ENCODE measurements around the gene CLCN5.

CLCN5 gene

GRCh38 chrX:50099331-50099730 lies 176.9 kb downstream of the CLCN5 start:
- no peaks in the 10 kb centered on the region for H3K27me3 ChIP-seq (ENCODE audit: control insufficient read depth, low read length)
- TF ChIP-seq, protein P1, sequence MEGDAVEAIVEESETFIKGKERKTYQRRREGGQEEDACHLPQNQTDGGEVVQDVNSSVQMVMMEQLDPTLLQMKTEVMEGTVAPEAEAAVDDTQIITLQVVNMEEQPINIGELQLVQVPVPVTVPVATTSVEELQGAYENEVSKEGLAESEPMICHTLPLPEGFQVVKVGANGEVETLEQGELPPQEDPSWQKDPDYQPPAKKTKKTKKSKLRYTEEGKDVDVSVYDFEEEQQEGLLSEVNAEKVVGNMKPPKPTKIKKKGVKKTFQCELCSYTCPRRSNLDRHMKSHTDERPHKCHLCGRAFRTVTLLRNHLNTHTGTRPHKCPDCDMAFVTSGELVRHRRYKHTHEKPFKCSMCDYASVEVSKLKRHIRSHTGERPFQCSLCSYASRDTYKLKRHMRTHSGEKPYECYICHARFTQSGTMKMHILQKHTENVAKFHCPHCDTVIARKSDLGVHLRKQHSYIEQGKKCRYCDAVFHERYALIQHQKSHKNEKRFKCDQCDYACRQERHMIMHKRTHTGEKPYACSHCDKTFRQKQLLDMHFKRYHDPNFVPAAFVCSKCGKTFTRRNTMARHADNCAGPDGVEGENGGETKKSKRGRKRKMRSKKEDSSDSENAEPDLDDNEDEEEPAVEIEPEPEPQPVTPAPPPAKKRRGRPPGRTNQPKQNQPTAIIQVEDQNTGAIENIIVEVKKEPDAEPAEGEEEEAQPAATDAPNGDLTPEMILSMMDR (IDR thresholded peaks at IDR 0.05; ENCODE audit: low read depth, low read length, poor library complexity, severe bottlenecking): no peak
- no peak for TF ChIP-seq EZH2phosphoT487 (IDR thresholded peaks at IDR 0.05; ENCODE audit: borderline replicate concordance, low read length)
- no peak overlapping the region for H3K4me3 ChIP-seq (ENCODE audit: low read length)

GRCh38 chrX:50100188-50100587 lies 177.8 kb downstream of the CLCN5 start:
- Histone ChIP-seq H3K36me3 (ENCODE audit: control insufficient read depth, low read length) (no peaks in the 10 kb centered on the region), H4K20me1 (ENCODE audit: control insufficient read depth, insufficient read depth, low read depth, low read length) (no peaks in the 10 kb centered on the region), H3K27ac (ENCODE audit: low read depth, low read length) (no peak overlapping the region), H3K27me3 (ENCODE audit: control insufficient read depth, low read length) (no peaks in the 10 kb centered on the region), H3K79me2 (ENCODE audit: control insufficient read depth, low read length) (no peaks in the 10 kb centered on the region), H3K4me1 (ENCODE audit: control insufficient read depth, low read length) (no peaks in the 10 kb centered on the region), H3K4me3 (ENCODE audit: low read length) (no peak overlapping the region), H3K9me2 (replicated peaks; ENCODE audit: control insufficient read depth, low read length) (no peaks in the 10 kb centered on the region), H3F3A (ENCODE audit: control insufficient read depth, insufficient read depth) (no peaks in the 10 kb centered on the region), H3K4me2 (ENCODE audit: low read length) (no peak overlapping the region), H3K9me3 (ENCODE audit: control insufficient read depth, insufficient read depth, low read length) (no peaks in the 10 kb centered on the region)
- no peak for TF ChIP-seq EZH2phosphoT487 (IDR thresholded peaks at IDR 0.05; ENCODE audit: borderline replicate concordance, low read length)
- TF ChIP-seq, protein P1 (IDR thresholded peaks at IDR 0.05; ENCODE audit: low read depth, low read length, poor library complexity, severe bottlenecking): peak; percentile 24

More at GRCh38 chrX:50099331-50099730, 176.9 kb downstream of the CLCN5 start:
- Histone ChIP-seq H3F3A (ENCODE audit: control insufficient read depth, insufficient read depth) (no peaks in the 10 kb centered on the region), H3K9me2 (replicated peaks; ENCODE audit: control insufficient read depth, low read length) (no peaks in the 10 kb centered on the region), H3K4me1 (ENCODE audit: control insufficient read depth, low read length) (no peaks in the 10 kb centered on the region), H4K20me1 (ENCODE audit: control insufficient read depth, insufficient read depth, low read depth, low read length) (no peaks in the 10 kb centered on the region), H3K79me2 (ENCODE audit: control insufficient read depth, low read length) (no peaks in the 10 kb centered on the region), H3K9me3 (ENCODE audit: control insufficient read depth, insufficient read depth, low read length) (no peaks in the 10 kb centered on the region), H3K27ac (ENCODE audit: low read depth, low read length) (no peak overlapping the region), H3K36me3 (ENCODE audit: control insufficient read depth, low read length) (no peaks in the 10 kb centered on the region), H3K4me2 (ENCODE audit: low read length) (no peak overlapping the region)

DNA sequence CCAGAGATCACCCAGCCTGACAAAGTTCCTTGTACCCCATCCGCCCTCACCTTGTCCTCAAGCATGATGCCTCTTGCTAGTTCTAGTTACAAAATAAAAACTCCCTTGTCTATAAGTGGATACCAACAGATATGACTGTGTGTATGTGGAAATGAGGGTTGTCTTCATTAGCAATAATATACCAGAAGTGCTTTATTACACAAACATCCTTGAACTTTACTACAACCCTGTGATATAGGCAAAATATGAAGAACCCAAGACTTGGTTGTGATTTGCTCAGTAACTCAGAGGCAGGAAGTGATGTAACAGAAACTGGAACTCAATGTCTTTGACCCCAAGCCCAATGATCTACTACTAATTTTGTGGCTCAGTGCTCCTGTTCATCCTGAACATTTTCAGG lies 180.8 kb downstream of the CLCN5 start:
- Histone ChIP-seq H3K9me2 (replicated peaks; ENCODE audit: control insufficient read depth, low read length) (no peaks in the 10 kb centered on the region), H3K9me3 (ENCODE audit: control insufficient read depth, insufficient read depth, low read length) (no peaks in the 10 kb centered on the region), H3K4me3 (ENCODE audit: low read length) (no peak overlapping the region), H3K79me2 (ENCODE audit: control insufficient read depth, low read length) (no peaks in the 10 kb centered on the region), H3K36me3 (ENCODE audit: control insufficient read depth, low read length) (no peaks in the 10 kb centered on the region), H3K27me3 (ENCODE audit: control insufficient read depth, low read length) (no peaks in the 10 kb centered on the region), H3K4me2 (ENCODE audit: low read length) (no peak overlapping the region), H3F3A (ENCODE audit: control insufficient read depth, insufficient read depth) (no peaks in the 10 kb centered on the region), H3K4me1 (ENCODE audit: control insufficient read depth, low read length) (no peaks in the 10 kb centered on the region), H4K20me1 (ENCODE audit: control insufficient read depth, insufficient read depth, low read depth, low read length) (no peaks in the 10 kb centered on the region), H3K27ac (ENCODE audit: low read depth, low read length) (no peak overlapping the region)
- TF ChIP-seq, protein P1 (IDR thresholded peaks at IDR 0.05; ENCODE audit: low read depth, low read length, poor library complexity, severe bottlenecking): no peak
- TF ChIP-seq EZH2phosphoT487 (IDR thresholded peaks at IDR 0.05; ENCODE audit: borderline replicate concordance, low read length): no peak
